K562 (cell line): ENCODE results near the gene ENO2. TPM values are rescaled to one million over a fixed set of nuclear protein-coding genes. Genes with fewer than 3 reads are reported as not detected.

Experiments
- CHD7 ChIP-seq: fragments of 200-600 bp; sonication (generic); IDR thresholded peaks from one replicate; pipeline ENCODE4 v1.6.1; 2012; ENCODE audit warnings: mild to moderate bottlenecking, low read depth, low read length, inconsistent platforms
- E4F1 ChIP-seq: fragments of 250-450 bp; sonication (Bioruptor Pico); IDR thresholded peaks from 2 replicates; pipeline ENCODE4 v1.5.0; 2021; ENCODE audit warnings: mild to moderate bottlenecking, borderline replicate concordance
- MTA2 ChIP-seq: fragments of 450-650 bp; IDR thresholded peaks from 2 replicates; pipeline ENCODE4 v1.6.1; 2016; ENCODE audit warnings: low read depth
- NFATC3 ChIP-seq: fragments of 450-650 bp; IDR thresholded peaks from 2 replicates; pipeline ENCODE4 v1.6.1; 2017; ENCODE audit warnings: mild to moderate bottlenecking
- POLR2AphosphoS5 ChIP-seq: IDR thresholded peaks from 2 replicates; pipeline ENCODE4 v1.6.1; 2011; ENCODE audit warnings: mild to moderate bottlenecking, low read depth, low read length, moderate library complexity; ENCODE audit not compliant: control insufficient read depth, insufficient read depth
- SAFB ChIP-seq: fragments of 200-400 bp; formaldehyde crosslinking; IDR thresholded peaks from 2 replicates; pipeline ENCODE4 v1.6.1; 2017; ENCODE audit warnings: low read depth, low read length, borderline replicate concordance
- TFAP4 ChIP-seq: sonication (generic); formaldehyde crosslinking; IDR thresholded peaks from 2 replicates; pipeline ENCODE4 v1.8.0; 2022; ENCODE audit warnings: missing genetic modification reagents, mild to moderate bottlenecking, moderate library complexity, borderline replicate concordance
- polyA plus RNA-seq, 8 experiments: library from polyadenylated mRNA; depleted of rRNA in 4 of 8; stranded (reverse) in 5 of 8; unstranded in 3 of 8; fragments of >200 nt; fragmentation: Nextera tagmentation in 2 of 8; fragmentation: Illumina TruSeq in 1 of 8; extraction: Ambion mirVana in 2 of 8; extraction: Trizol in 1 of 8; gene quantifications; 2 replicates each; pipeline versions ENCODE4 v1.2.1 to v1.2.3, GENCODE V29; 2011 to 2014; ENCODE audit warnings: inconsistent platforms in 1 of 8, missing spikeins in 1 of 8
- total RNA-seq, 7 experiments: library from RNA; depleted of rRNA in 6 of 7; stranded (reverse); fragments of >200 nt in 6 of 7; fragmentation: Illumina TruSeq in 2 of 7; extraction: Trizol in 2 of 7; gene quantifications; 2 replicates each; pipeline versions ENCODE4 v1.2.1 to v1.2.3, GENCODE V29; 2011 to 2021; ENCODE audit warnings: low replicate concordance in 1 of 7
- TF ChIP-seq, protein P1 (sequence below), 2 experiments: IDR thresholded peaks; 2 replicates each; pipeline ENCODE4 v1.6.1; 2011; ENCODE audit warnings: borderline replicate concordance in 1 of 2, control low read depth in 1 of 2, low read depth in 1 of 2, low read length in 1 of 2, mild to moderate bottlenecking in 1 of 2, mixed read lengths in 1 of 2, moderate library complexity in 1 of 2; ENCODE audit not compliant: insufficient read depth in 1 of 2, insufficient read length in 1 of 2, poor library complexity in 1 of 2, severe bottlenecking in 1 of 2; ENCODE audit errors: extremely low read depth in 1 of 2

The ENO2 gene
- total and polyA plus RNA-seq, 9 of the 15 experiments (the other 6 are each of a cell fraction or from before 2014, with no cell fraction given) = 10.9 to 43.3 (median 21.0) TPM

- TF ChIP-seq CHD7 (no peak), TFAP4 (CRISPR knock-in tag) (peak; percentile 91), MTA2 (no peak), SAFB (no peak), POLR2AphosphoS5 (peak; percentile 82), E4F1 (CRISPR knock-in tag) (no peak), NFATC3 (no peak)
- TF ChIP-seq, protein P1, sequence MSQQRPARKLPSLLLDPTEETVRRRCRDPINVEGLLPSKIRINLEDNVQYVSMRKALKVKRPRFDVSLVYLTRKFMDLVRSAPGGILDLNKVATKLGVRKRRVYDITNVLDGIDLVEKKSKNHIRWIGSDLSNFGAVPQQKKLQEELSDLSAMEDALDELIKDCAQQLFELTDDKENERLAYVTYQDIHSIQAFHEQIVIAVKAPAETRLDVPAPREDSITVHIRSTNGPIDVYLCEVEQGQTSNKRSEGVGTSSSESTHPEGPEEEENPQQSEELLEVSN (IDR thresholded peaks at IDR 0.05; ENCODE audit: borderline replicate concordance in 1 of 2, extremely low read depth in 1 of 2, insufficient read depth in 1 of 2, insufficient read length in 1 of 2, low read depth in 1 of 2, low read length in 1 of 2, poor library complexity in 1 of 2, severe bottlenecking in 1 of 2) = peak; percentile 59 to 79
Observed at GRCh38 chr12:6890789-6891645, 23.4 kb upstream of the ENO2 start (continued).
